NT2/D1 (cell line): ENCODE results near the gene GCNT1.

Source experiments
- DNase-seq: peaks from one replicate; pipeline ENCODE4 v3.0.0-alpha.2; 2011; ENCODE audit warnings: low read depth, low spot score
- H3K27me3 ChIP-seq: 2 replicates; pipeline ENCODE4 v1.6.0; 2011; ENCODE audit warnings: mild to moderate bottlenecking; ENCODE audit not compliant: insufficient read length, insufficient read depth
- H3K36me3 ChIP-seq: 2 replicates; pipeline ENCODE4 v1.6.1; 2011; ENCODE audit warnings: mild to moderate bottlenecking, low read length, mixed read lengths; ENCODE audit not compliant: insufficient read depth, insufficient read length
- H3K4me1 ChIP-seq: 2 replicates; pipeline ENCODE4 v1.5.1; 2011; ENCODE audit not compliant: insufficient read depth, insufficient read length
- H3K4me3 ChIP-seq: 2 replicates; pipeline ENCODE4 v1.5.1; 2011; ENCODE audit warnings: low read depth; ENCODE audit not compliant: insufficient read length
- H3K9ac ChIP-seq: 2 replicates; pipeline ENCODE4 v1.6.0; 2011; ENCODE audit warnings: low read depth; ENCODE audit not compliant: insufficient read length
- H3K9me3 ChIP-seq: 2 replicates; pipeline ENCODE4 v1.5.1; 2011; ENCODE audit warnings: mild to moderate bottlenecking, low read length; ENCODE audit not compliant: insufficient read depth
- SUZ12 ChIP-seq: IDR thresholded peaks from 2 replicates; pipeline ENCODE4 v1.6.1; 2011; ENCODE audit not compliant: insufficient read length, insufficient read depth; ENCODE audit errors: extremely low read depth
- YY1 ChIP-seq: IDR thresholded peaks from 2 replicates; pipeline ENCODE4 v1.6.1; 2011; ENCODE audit not compliant: insufficient read length, insufficient read depth
- ZNF274 ChIP-seq: IDR thresholded peaks from 2 replicates; pipeline ENCODE4 v1.6.1; 2011; ENCODE audit warnings: mild to moderate bottlenecking, low read depth, low read length

GCNT1 gene

DNA sequence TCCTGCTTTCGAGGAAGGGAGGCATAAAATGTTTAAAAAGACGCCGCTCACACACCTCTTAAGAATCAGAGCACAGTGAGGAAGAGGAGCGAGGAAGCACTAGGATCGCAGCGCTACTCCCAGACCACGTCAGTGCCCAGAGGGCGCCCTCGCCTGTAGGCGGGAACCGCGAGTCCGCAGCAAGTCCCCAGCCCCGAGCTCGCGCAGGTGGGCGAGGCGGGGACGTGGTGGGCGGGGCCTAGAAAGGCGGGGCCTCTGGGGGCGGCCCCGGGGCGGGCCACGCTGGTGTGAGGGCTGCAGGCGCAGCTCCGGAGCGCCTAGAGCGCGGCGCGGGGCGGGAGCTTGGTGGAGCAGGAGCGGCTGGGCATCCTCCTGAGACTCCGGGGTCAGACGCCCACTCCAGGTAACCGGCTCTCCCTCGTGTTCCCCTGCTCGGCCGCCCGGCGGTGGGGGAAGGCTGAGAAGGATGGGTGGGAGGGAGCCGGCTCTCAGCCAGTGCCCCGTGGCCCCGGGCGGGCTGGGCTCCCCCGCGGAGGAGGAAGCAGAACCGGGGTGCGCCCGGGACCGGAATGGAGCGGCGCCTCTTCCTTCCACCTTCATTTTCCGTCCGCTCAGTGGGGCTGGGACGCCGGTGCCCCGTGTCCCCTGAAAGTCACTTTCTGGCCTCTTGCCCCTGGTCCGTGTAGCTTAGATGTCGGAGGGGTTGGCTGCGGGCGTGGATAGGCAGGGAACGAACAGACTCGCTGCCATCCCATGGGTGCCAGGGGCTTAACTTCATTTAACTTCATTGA is at the start of gene GCNT1:
GCNT1 (plus strand) TSS at position 280 of the 791 bp plus-strand sequence. CDS start 43,200 bp downstream, outside the sequence.
- H3K27me3 ChIP-seq, result peaks cover 8% of the 10 kb centered on the region
- no peak for TF ChIP-seq ZNF274
- no peak for TF ChIP-seq SUZ12
- H3K4me3 ChIP-seq, result peak within 1 kb of the TSS; percentile 85
- peak; percentile 92 for DNase-seq
- no peaks in the 10 kb centered on the region for H3K9me3 ChIP-seq
- peak within 1 kb of the TSS; percentile 90 for H3K9ac ChIP-seq
- H3K4me1 ChIP-seq, result peaks cover 3% of the 10 kb centered on the region
- H3K36me3 ChIP-seq, result peaks cover 8% of the 10 kb centered on the region

DNA sequence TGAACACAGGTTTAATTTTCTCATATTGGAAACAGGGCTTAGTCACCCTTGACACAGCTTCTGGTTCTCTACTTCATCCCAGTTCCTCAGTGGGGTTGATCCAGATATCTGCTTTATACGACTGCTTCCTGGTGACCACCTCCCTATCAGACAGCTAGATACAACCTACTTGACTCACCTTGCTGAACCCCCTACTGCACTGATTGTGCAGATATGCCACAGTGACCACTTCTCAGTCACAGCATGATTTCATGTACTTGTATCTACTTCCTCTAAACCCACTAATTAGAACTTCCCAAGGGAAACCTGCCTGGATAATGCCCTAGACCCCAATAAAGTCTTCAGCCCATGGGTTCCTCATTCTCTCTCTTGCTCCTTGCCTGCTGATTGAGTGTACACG is 46.3 kb upstream of the GCNT1 start:
- no peak for TF ChIP-seq YY1
- TF ChIP-seq ZNF274, result no peak
- no peak for TF ChIP-seq SUZ12
- DNase-seq, result no peak
- Histone ChIP-seq H3K9ac (no peak overlapping the region), H3K9me3 (no peaks in the 10 kb centered on the region), H3K4me1 (no peaks in the 10 kb centered on the region), H3K36me3 (no peaks in the 10 kb centered on the region), H3K27me3 (no peaks in the 10 kb centered on the region), H3K4me3 (no peak overlapping the region)

DNA sequence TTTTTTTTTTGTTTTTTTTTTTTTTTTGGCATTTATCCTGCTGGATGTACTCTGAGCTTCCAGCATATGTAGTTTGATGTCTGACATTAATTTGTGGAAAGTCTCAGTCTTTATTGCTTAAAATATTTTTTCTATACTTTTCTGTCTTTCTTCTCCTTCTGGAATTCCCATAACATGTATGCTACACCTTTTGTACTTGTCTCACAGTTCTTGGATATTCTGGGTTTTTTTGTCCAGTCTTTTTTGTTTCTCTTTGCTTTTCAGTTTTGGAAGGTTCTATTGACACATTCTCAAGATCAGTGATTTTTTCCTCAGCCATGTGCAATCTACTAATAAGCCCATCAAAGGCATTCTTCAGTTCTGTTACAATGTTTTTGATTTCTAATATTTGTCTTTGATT is 45.3 kb upstream of the GCNT1 start:
- no peaks in the 10 kb centered on the region for H3K4me1 ChIP-seq

GRCh38 chr9:76414661-76415060 is 44.3 kb upstream of the GCNT1 start:
- no peaks in the 10 kb centered on the region for H3K36me3 ChIP-seq
- H3K27me3 ChIP-seq, result no peaks in the 10 kb centered on the region
- no peak for DNase-seq
- no peak overlapping the region for H3K4me3 ChIP-seq
- no peaks in the 10 kb centered on the region for H3K4me1 ChIP-seq
- no peak for TF ChIP-seq ZNF274
- no peak for TF ChIP-seq YY1
- TF ChIP-seq SUZ12, result no peak
- no peak overlapping the region for H3K9ac ChIP-seq
- peaks cover 9% of the 10 kb centered on the region; the same call in 1 of the 2 replicates for H3K9me3 ChIP-seq

More for the DNA sequence above, 45.3 kb upstream of the GCNT1 start:
- no peak overlapping the region for H3K4me3 ChIP-seq
- DNase-seq, result no peak
- no peaks in the 10 kb centered on the region for H3K27me3 ChIP-seq
- H3K9me3 ChIP-seq, result peaks cover 4% of the 10 kb centered on the region; the same call in 1 of the 2 replicates
- no peak overlapping the region for H3K9ac ChIP-seq
- H3K36me3 ChIP-seq, result no peaks in the 10 kb centered on the region
- TF ChIP-seq SUZ12 (no peak), YY1 (no peak), ZNF274 (no peak)

DNA sequence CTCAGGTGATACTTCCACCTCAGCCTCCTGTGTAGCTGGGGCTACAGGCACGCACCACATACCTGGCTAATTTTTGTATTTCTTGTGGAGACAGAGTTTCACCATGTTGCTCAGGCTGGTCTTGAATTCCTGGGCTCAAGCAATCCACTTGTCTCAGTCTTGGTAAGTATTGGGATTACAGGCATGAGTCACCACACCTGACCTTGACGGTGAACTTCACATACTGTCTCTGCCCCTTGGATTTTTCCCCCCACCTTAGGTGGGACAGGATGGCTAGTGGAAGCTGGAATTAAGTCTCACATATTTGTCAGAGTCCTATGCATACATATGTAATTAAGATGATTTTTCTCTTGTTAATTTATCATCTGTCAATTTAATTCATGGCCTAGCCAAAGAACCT is 43.8 kb upstream of the GCNT1 start:
- Histone ChIP-seq H3K36me3 (no peaks in the 10 kb centered on the region), H3K4me1 (no peaks in the 10 kb centered on the region), H3K9ac (no peak overlapping the region), H3K9me3 (peaks cover 9% of the 10 kb centered on the region; the same call in 1 of the 2 replicates), H3K4me3 (no peak overlapping the region), H3K27me3 (no peaks in the 10 kb centered on the region)
- no peak for DNase-seq
- TF ChIP-seq ZNF274 (no peak), YY1 (no peak)

GRCh38 chr9:76415731-76416130 is 43.3 kb upstream of the GCNT1 start:
- Histone ChIP-seq H3K4me3 (no peak overlapping the region), H3K4me1 (no peaks in the 10 kb centered on the region), H3K9ac (no peak overlapping the region), H3K27me3 (no peaks in the 10 kb centered on the region), H3K36me3 (no peaks in the 10 kb centered on the region), H3K9me3 (peaks cover 9% of the 10 kb centered on the region; the same call in 1 of the 2 replicates)
- TF ChIP-seq SUZ12 (no peak), ZNF274 (no peak), YY1 (no peak)
- no peak for DNase-seq

GRCh38 chr9:76417394-76417793 is 41.6 kb upstream of the GCNT1 start:
- H3K4me3 ChIP-seq, result no peak overlapping the region
- TF ChIP-seq YY1 (no peak), ZNF274 (no peak), SUZ12 (no peak)
- no peaks in the 10 kb centered on the region for H3K4me1 ChIP-seq
- H3K9ac ChIP-seq, result no peak overlapping the region
- H3K27me3 ChIP-seq, result no peaks in the 10 kb centered on the region
- peak; percentile 44 for DNase-seq
- H3K9me3 ChIP-seq, result peaks cover 9% of the 10 kb centered on the region; the same call in 1 of the 2 replicates
- no peaks in the 10 kb centered on the region for H3K36me3 ChIP-seq
